GM12878 (cell line): ENCODE results near the gene OSBPL10. TPM values are rescaled to one million over a fixed set of nuclear protein-coding genes. Genes with fewer than 3 reads are reported as not detected.
A peak's percentile ranks its signal among the peaks of the same experiment; 100 is the strongest.

Experiments used
- ATAC-seq: fragments of 200-7000 bp; cut with Tn5 transposase; 3 replicates; pipeline ENCODE4 v1.9.1; 2020; ENCODE audit warnings: mild to moderate bottlenecking, moderate library complexity
- BruUV-seq: library from RNA; stranded (reverse); fragments of 400-500 nt; replicated peaks from 2 replicates; lab custom pipeline; 2021; lab: Mats Ljungman, UMichigan
- CTCF ChIA-PET: fragments of 300-600 bp; sonication (Branson Sonifier 250); formaldehyde crosslinking; extraction: SDS; loops from one replicate; lab custom pipeline; 2021; ENCODE audit warnings: inconsistent platforms; lab: Yijun Ruan, JAX
- POLR2A ChIA-PET: fragments of 350-600 bp; formaldehyde crosslinking; extraction: SDS; loops from one replicate; lab custom pipeline; 2021; ENCODE audit warnings: inconsistent platforms; lab: Charles Lee
- RAD21 ChIA-PET: fragments of 300-600 bp; sonication (Branson Sonifier 250); formaldehyde crosslinking; loops from one replicate; lab custom pipeline; 2023; ENCODE audit warnings: antibody characterized with exemption; ENCODE audit not compliant: unreplicated experiment; lab: Charles Lee
- SMC1A ChIA-PET: fragments of 300-600 bp; sonication (Branson Sonifier 250); formaldehyde crosslinking; loops from one replicate; lab custom pipeline; 2023; ENCODE audit not compliant: unreplicated experiment, uncharacterized antibody; lab: Charles Lee
- DNase-seq: peaks from one replicate; pipeline ENCODE4 v3.0.0-alpha.2; 2011; ENCODE audit warnings: low read depth, low spot score
- FAIRE-seq: peaks from 3 replicates; lab custom pipeline; 2011; peaks lifted over from hg19 to GRCh38; lab: Jason Lieb, UNC
- H2AFZ ChIP-seq: 2 replicates; pipeline ENCODE4 v1.6.0; 2011; ENCODE audit warnings: low read depth, low read length, control low read depth; ENCODE audit not compliant: control insufficient read depth
- H3K27ac ChIP-seq: 2 replicates; pipeline ENCODE4 v1.5.1; 2011; ENCODE audit warnings: control low read depth; ENCODE audit not compliant: control insufficient read depth, insufficient read depth
- H3K27me3 ChIP-seq, 2 experiments: replicated peaks in 1 of 2; 2 replicates each; pipeline versions ENCODE4 v1.6.0 to v1.6.1; 2011; ENCODE audit warnings: low read length in 1 of 2; ENCODE audit not compliant: control insufficient read depth in 2 of 2, insufficient read depth in 2 of 2
- H3K36me3 ChIP-seq, 2 experiments: 2 replicates each; pipeline ENCODE4 v1.5.1; 2011; ENCODE audit warnings: low read length in 1 of 2; ENCODE audit not compliant: control insufficient read depth in 2 of 2, insufficient read depth in 2 of 2
- H3K4me1 ChIP-seq: 2 replicates; pipeline ENCODE4 v1.6.1; 2011; ENCODE audit warnings: mild to moderate bottlenecking, low read length, moderate library complexity, mixed read lengths; ENCODE audit not compliant: control insufficient read depth, insufficient read depth
- H3K4me2 ChIP-seq: 2 replicates; pipeline ENCODE4 v1.6.0; 2011; ENCODE audit warnings: control low read depth; ENCODE audit not compliant: control insufficient read depth, insufficient read depth
- H3K4me3 ChIP-seq: fragments of 200-600 bp; sonication (generic); 2 replicates; pipeline ENCODE4 v1.5.1; 2016
- H3K79me2 ChIP-seq: 2 replicates; pipeline ENCODE4 v1.6.0; 2011; ENCODE audit warnings: low read length; ENCODE audit not compliant: control insufficient read depth, insufficient read depth
- H3K9ac ChIP-seq: 2 replicates; pipeline ENCODE4 v1.8.0; 2011; ENCODE audit warnings: low read length, control low read depth, mixed read lengths; ENCODE audit not compliant: control insufficient read depth, insufficient read depth
- H3K9me3 ChIP-seq: replicated peaks from 3 replicates; pipeline ENCODE4 v1.5.1; 2011; ENCODE audit warnings: mild to moderate bottlenecking, low read length; ENCODE audit not compliant: control insufficient read depth, insufficient read depth
- H4K20me1 ChIP-seq: 2 replicates; pipeline ENCODE4 v1.6.0; 2011; ENCODE audit not compliant: control insufficient read depth, insufficient read depth
- ASH2L ChIP-seq: fragments of 300-600, 200-600 bp; sonication (generic); IDR thresholded peaks from 2 replicates; pipeline ENCODE4 v1.6.1; 2017; ENCODE audit warnings: low read depth, mild to moderate bottlenecking, borderline replicate concordance
- CBFB ChIP-seq: IDR thresholded peaks from 2 replicates; pipeline ENCODE4 v1.6.1; 2016; ENCODE audit warnings: antibody characterized with exemption, low read depth
- GATAD2B ChIP-seq: fragments of 450-650 bp; conservative IDR thresholded peaks from 2 replicates; pipeline ENCODE4 v1.6.1; 2017; ENCODE audit warnings: low read depth, mild to moderate bottlenecking, moderate library complexity
- MYB ChIP-seq: fragments of 150-350 bp; IDR thresholded peaks from 2 replicates; pipeline ENCODE4 v1.6.1; 2014; ENCODE audit warnings: mild to moderate bottlenecking, low read depth, low read length, borderline replicate concordance
- PML ChIP-seq: IDR thresholded peaks from 2 replicates; pipeline ENCODE4 v1.6.1; 2012; ENCODE audit warnings: low read length, inconsistent platforms
- POLR2AphosphoS5 ChIP-seq: IDR thresholded peaks from 2 replicates; pipeline ENCODE4 v1.6.1; 2011; ENCODE audit warnings: mild to moderate bottlenecking, low read length, inconsistent platforms
- SPI1 ChIP-seq: IDR thresholded peaks from 2 replicates; pipeline ENCODE4 v1.6.1; 2011; ENCODE audit warnings: low read depth, mild to moderate bottlenecking, low read length, moderate library complexity, borderline replicate concordance; ENCODE audit not compliant: insufficient read depth
- SRF ChIP-seq, 2 experiments: IDR thresholded peaks; 2 replicates each; pipeline ENCODE4 v1.6.1; 2011; ENCODE audit warnings: low read depth in 2 of 2, low read length in 2 of 2, mild to moderate bottlenecking in 1 of 2, moderate library complexity in 1 of 2
- ZNF274 ChIP-seq: IDR thresholded peaks from one replicate; pipeline ENCODE4 v1.8.0; 2011; ENCODE audit not compliant: insufficient read length, insufficient read depth
- WGBS: methylation state at CpG from one replicate; pipeline ENCODE4 v1.1.6; 2016; ENCODE audit warnings: low lambda C conversion rate; ENCODE audit not compliant: insufficient replicate concordance, insufficient coverage; ENCODE audit errors: missing lambda C conversion rate; 5-methylcytosine and 5-hydroxymethylcytosine counted together
- in situ Hi-C: fragments of 300-500 bp; cut with MboI; formaldehyde crosslinking; loops from 9 replicates; pipeline ENCODE4 v1.14.3; 2018; ENCODE audit warnings: mixed read lengths
- intact Hi-C: fragments of 100-400 bp; cut with micrococcal nuclease; formaldehyde crosslinking; loops from one replicate; pipeline ENCODE4 v1.14.2; 2022; ENCODE audit not compliant: unreplicated experiment
- polyA plus RNA-seq, 11 experiments: library from polyadenylated mRNA; depleted of rRNA in 4 of 11; unstranded in 6 of 11; stranded (reverse) in 5 of 11; fragments of >200 nt; fragmentation: Nextera tagmentation in 4 of 11; fragmentation: Illumina TruSeq in 1 of 11; extraction: Ambion mirVana in 4 of 11; extraction: Trizol in 1 of 11; gene quantifications; 1 replicate in 1 of 11; 2 replicates in 10 of 11; pipeline versions ENCODE4 v1.2.1 to v1.2.3, GENCODE V29; 2011 to 2016; ENCODE audit warnings: inconsistent platforms in 2 of 11, missing spikeins in 2 of 11, low read depth in 1 of 11
- total RNA-seq, 4 experiments: library from RNA; depleted of rRNA in 3 of 4; stranded (reverse); fragments of >200 nt in 3 of 4; fragmentation: Illumina TruSeq in 1 of 4; extraction: Trizol in 1 of 4; gene quantifications; 2 replicates each; pipeline versions ENCODE4 v1.2.1 to v1.2.3, GENCODE V29; 2013 to 2021

Gene OSBPL10
- total and polyA plus RNA-seq, 10 of the 15 experiments (the other 5 are each of a cell fraction or from before 2014, with no cell fraction given): 0.03 to 0.25 (median 0.09) TPM; not detected in 5

DNA sequence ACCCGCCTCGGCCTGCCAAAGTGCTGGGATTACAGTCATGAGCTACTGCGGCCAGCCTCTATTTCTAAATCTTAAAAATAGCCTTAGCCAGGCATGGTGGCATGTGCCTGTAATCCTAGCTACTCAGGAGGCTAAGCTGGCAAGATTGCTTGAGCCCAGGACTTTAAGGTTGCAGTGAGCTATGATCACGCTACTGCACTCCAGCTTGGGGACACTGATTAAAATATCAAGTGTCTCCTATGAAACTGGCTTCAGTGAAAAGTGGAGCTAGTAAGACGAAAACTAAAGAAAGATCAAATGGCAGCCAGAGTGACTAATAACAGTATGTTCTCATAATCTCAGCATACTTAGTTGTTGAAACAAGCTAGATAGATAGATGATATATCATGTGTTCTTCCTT lies 335.8 kb downstream of the OSBPL10 start:
- ChIA-PET RAD21 (interaction anchor here (0.7 kb wide), 1 partner anchor 23 kb away, joined by 3 read pairs; no protein-coding TSS in a partner anchor), POLR2A (interaction anchor here (0.7 kb wide), 1 partner anchor 64 kb away, joined by 4 read pairs; no protein-coding TSS in a partner anchor), CTCF (interaction anchor here (1.2 kb wide), 1 partner anchor 9 kb away, joined by 3 read pairs; no protein-coding TSS in a partner anchor), SMC1A (interaction anchor here (1.6 to 1.8 kb wide), 2 partner anchors 10 to 13 kb away, joined by 3 to 7 read pairs; no protein-coding TSS in a partner anchor)
- 59% methylated on average over 5 of the region's 5 CpGs for WGBS
- DNase-seq (no peak), ATAC-seq (no peak), FAIRE-seq (no peak)
- Histone ChIP-seq H3K4me1 (no peaks in the 10 kb centered on the region), H4K20me1 (no peaks in the 10 kb centered on the region), H3K9me3 (peaks cover 25% of the 10 kb centered on the region; the same call in 2 of the 3 replicates), H3K27ac (no peak overlapping the region), H3K27me3 (no peaks in the 10 kb centered on the region), H2AFZ (no peak overlapping the region), H3K9ac (no peak overlapping the region), H3K4me2 (no peak overlapping the region), H3K36me3 (no peaks in the 10 kb centered on the region; a peak in 2 of 4 replicates), H3K4me3 (no peak overlapping the region), H3K79me2 (no peaks in the 10 kb centered on the region)
- BruUV-seq: no TSS peak
- TF ChIP-seq ASH2L (no peak), ZNF274 (no peak)
- intact Hi-C loops (no loop called here), in situ Hi-C loops (no loop called here)

DNA sequence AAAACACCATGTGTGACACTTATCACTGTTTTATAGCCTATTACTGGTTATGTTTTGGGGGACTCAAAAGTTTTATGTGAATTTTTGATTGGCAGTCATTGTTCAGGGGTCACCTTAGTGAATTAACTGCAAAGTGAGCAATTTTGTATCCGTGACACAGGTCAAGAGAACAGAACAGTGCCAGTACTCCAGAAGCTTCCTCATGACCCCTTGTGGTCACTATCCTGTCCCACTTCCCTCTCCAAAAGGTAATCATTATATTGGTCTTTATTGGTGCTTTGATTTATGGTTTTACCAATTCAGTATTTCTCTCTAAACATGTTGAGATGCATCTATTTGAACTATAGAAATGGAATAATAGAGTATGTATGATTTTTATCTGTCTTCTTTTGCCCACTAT lies 341.2 kb downstream of the OSBPL10 start:
- no peaks in the 10 kb centered on the region for H3K9me3 ChIP-seq
- DNase-seq (no peak), ATAC-seq (no peak; the same call in 2 of the 3 replicates), FAIRE-seq (no peak)
- no peak overlapping the region for H3K27ac ChIP-seq
- CTCF ChIA-PET: interaction anchor here (0.7 kb wide), 1 partner anchor 10 kb away, joined by 3 read pairs; no protein-coding TSS in a partner anchor
- intact Hi-C loops (no loop called here), in situ Hi-C loops (no loop called here)
- no TSS peak for BruUV-seq
- no peak overlapping the region for H3K4me3 ChIP-seq
- H4K20me1 ChIP-seq: no peaks in the 10 kb centered on the region
- H3K4me1 ChIP-seq: peaks cover 7% of the 10 kb centered on the region; the same call in 1 of the 2 replicates
- H3K9ac ChIP-seq: no peak overlapping the region
- no peaks in the 10 kb centered on the region for H3K79me2 ChIP-seq
- POLR2A ChIA-PET: no interaction called here
- H2AFZ ChIP-seq: no peak overlapping the region
- no peak overlapping the region for H3K4me2 ChIP-seq
- no peaks in the 10 kb centered on the region for H3K27me3 ChIP-seq
- RAD21 ChIA-PET: interaction anchor here (0.6 kb wide), 1 partner anchor 813 kb away, joined by 4 read pairs; no protein-coding TSS in a partner anchor
- 91% methylated on average over 1 of the region's 1 CpG for WGBS
- SMC1A ChIA-PET: interaction anchor here (1.0 to 1.3 kb wide), 2 partner anchors 17 to 71 kb away, joined by 3 to 4 read pairs; no protein-coding TSS in a partner anchor
- peaks cover 0 to 4% of the 10 kb centered on the region in 2 experiments; a peak in 2 of 4 replicates for H3K36me3 ChIP-seq
- no peak for TF ChIP-seq GATAD2B
- TF ChIP-seq SRF (IDR thresholded peaks at IDR 0.05; ENCODE audit: low read depth in 2 of 2, low read length in 2 of 2): no peak
- no peak for TF ChIP-seq PML
- TF ChIP-seq MYB: no peak
- peak; percentile 5; the same call in 1 of the 2 replicates for TF ChIP-seq POLR2AphosphoS5
- TF ChIP-seq SPI1: no peak
- TF ChIP-seq CBFB: no peak
